Stomach smooth muscle (tissue), 2 donors: ENCODE data around the gene FADS6.
"Not testable (repeated sequence)": the region's sequence is repeated elsewhere in the genome, so short reads cannot be mapped to it uniquely, and the experiment has no call there.

Source experiments
- H3K27ac ChIP-seq: one replicate; pipeline ENCODE4 v1.7.0; 2013; ENCODE audit warnings: mild to moderate bottlenecking, low read length, inconsistent platforms
- H3K27me3 ChIP-seq, 2 donors: one replicate each; pipeline ENCODE4 v1.7.0; 2013; ENCODE audit warnings: low read length in 2 of 2; ENCODE audit not compliant: insufficient read depth in 2 of 2, control insufficient read depth in 1 of 2
- H3K36me3 ChIP-seq, 2 donors: one replicate each; pipeline ENCODE4 v1.7.0; 2013; ENCODE audit warnings: low read length in 2 of 2; ENCODE audit not compliant: control insufficient read depth in 2 of 2, insufficient read depth in 2 of 2
- H3K4me1 ChIP-seq: one replicate; pipeline ENCODE4 v1.7.0; 2013; ENCODE audit warnings: low read length; ENCODE audit not compliant: control insufficient read depth, insufficient read depth
- H3K4me3 ChIP-seq, 2 donors: one replicate each; pipeline ENCODE4 v1.7.0; 2013; ENCODE audit warnings: low read length in 2 of 2
- H3K9ac ChIP-seq, 2 donors: one replicate each; pipeline ENCODE4 v1.7.0; 2013; ENCODE audit warnings: low read length in 2 of 2, mild to moderate bottlenecking in 1 of 2
- H3K9me3 ChIP-seq, 2 donors: one replicate each; pipeline ENCODE4 v1.7.0; 2013; ENCODE audit warnings: low read length in 2 of 2; ENCODE audit not compliant: control insufficient read depth in 2 of 2
- donor health status: healthy.
- donor health status: Pancreatic carcinoma.

Gene FADS6

GRCh38 chr17:74919440-74920305 lies 26.2 kb upstream of the FADS6 start:
- Histone ChIP-seq H3K4me3 (no peak overlapping the region), H3K27ac (no peak overlapping the region), H3K9ac (no peak overlapping the region), H3K27me3 (peaks cover 38 to 39% of the 10 kb centered on the region in 2 donors), H3K4me1 (peaks cover 18% of the 10 kb centered on the region), H3K36me3 (no peaks in the 10 kb centered on the region), H3K9me3 (no peaks in the 10 kb centered on the region)

- H3K27me3 ChIP-seq = peaks cover 30 to 31% of the 10 kb centered on the region in 2 donors
- H3K9ac ChIP-seq = no peak overlapping the region
- no peaks in the 10 kb centered on the region for H3K36me3 ChIP-seq
Measured at GRCh38 chr17:74918906-74919305, 25.5 kb upstream of the FADS6 start.

GRCh38 chr17:74917430-74917829 lies 24.0 kb upstream of the FADS6 start:
- Histone ChIP-seq H3K4me1 (peaks cover 5% of the 10 kb centered on the region), H3K9me3 (no peaks in the 10 kb centered on the region), H3K36me3 (no peaks in the 10 kb centered on the region), H3K9ac (no peak overlapping the region), H3K27me3 (peaks cover 18 to 26% of the 10 kb centered on the region in 2 donors), H3K4me3 (no peak overlapping the region), H3K27ac (no peak overlapping the region)

More at GRCh38 chr17:74918906-74919305, 25.5 kb upstream of the FADS6 start:
- Histone ChIP-seq H3K9me3 (no peaks in the 10 kb centered on the region), H3K4me1 (peaks cover 10% of the 10 kb centered on the region), H3K4me3 (no peak overlapping the region), H3K27ac (no peak overlapping the region)

- Histone ChIP-seq H3K36me3 (no peaks in the 10 kb centered on the region), H3K9me3 (no peaks in the 10 kb centered on the region), H3K27ac (no peak overlapping the region), H3K9ac (no peak overlapping the region), H3K27me3 (peaks cover 14 to 22% of the 10 kb centered on the region in 2 donors), H3K4me3 (no peak overlapping the region), H3K4me1 (peaks cover 5% of the 10 kb centered on the region)
Measured at GRCh38 chr17:74916851-74917199, 23.4 kb upstream of the FADS6 start.

GRCh38 chr17:74916136-74916850 lies 22.9 kb upstream of the FADS6 start:
- H3K9ac ChIP-seq = no peak overlapping the region
- no peaks in the 10 kb centered on the region for H3K9me3 ChIP-seq
- no peak overlapping the region for H3K27ac ChIP-seq
- H3K36me3 ChIP-seq = no peaks in the 10 kb centered on the region
- H3K4me1 ChIP-seq = peaks cover 5% of the 10 kb centered on the region
- H3K4me3 ChIP-seq = no peak overlapping the region
- peaks cover 9 to 17% of the 10 kb centered on the region in 2 donors for H3K27me3 ChIP-seq

DNA sequence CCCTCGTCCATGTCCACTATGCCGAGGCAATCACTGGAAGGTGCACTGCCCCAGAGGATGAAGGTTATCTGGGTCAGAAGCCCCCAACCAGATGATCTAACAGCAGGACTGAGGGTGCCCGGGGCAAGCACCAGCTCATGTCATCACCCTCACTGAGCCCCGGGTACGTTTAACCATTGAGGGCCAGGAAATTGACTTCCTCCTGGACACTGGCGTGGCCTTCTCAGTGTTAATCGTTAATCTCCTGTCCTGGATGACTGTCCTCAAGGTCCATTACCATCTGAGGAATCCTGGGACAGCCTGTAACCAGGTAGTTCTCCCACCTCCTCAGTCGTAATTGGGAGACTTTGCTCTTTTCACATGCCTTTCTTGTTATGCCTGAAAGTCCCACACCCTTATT lies 18.0 kb upstream of the FADS6 start:
- not testable (repeated sequence) for H3K27ac ChIP-seq, H3K27me3 ChIP-seq, H3K36me3 ChIP-seq, H3K9me3 ChIP-seq, H3K9ac ChIP-seq, H3K4me1 ChIP-seq, H3K4me3 ChIP-seq

DNA sequence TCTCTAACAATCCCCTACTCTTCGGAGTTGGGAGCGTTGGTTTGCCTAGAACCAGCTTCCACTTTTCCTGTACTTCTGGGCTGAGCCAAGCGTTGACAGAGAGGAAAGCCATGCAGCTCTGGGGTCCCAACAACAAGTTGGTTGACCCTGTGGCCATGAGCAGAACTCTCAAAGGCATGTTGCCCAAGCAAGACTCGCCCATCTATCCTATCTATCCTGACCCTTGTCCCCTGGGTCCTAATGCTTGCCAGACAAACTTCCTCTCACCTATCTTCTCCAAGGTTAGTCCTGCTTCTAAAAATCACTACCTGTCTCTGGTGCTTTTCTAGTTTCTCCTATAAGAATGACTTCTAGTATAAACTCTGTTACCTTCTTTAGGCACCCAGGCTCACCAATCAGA lies 15.7 kb upstream of the FADS6 start:
- H3K4me3 ChIP-seq, H3K9ac ChIP-seq, H3K4me1 ChIP-seq, H3K36me3 ChIP-seq, H3K9me3 ChIP-seq, H3K27ac ChIP-seq, H3K27me3 ChIP-seq: not testable (repeated sequence)

DNA sequence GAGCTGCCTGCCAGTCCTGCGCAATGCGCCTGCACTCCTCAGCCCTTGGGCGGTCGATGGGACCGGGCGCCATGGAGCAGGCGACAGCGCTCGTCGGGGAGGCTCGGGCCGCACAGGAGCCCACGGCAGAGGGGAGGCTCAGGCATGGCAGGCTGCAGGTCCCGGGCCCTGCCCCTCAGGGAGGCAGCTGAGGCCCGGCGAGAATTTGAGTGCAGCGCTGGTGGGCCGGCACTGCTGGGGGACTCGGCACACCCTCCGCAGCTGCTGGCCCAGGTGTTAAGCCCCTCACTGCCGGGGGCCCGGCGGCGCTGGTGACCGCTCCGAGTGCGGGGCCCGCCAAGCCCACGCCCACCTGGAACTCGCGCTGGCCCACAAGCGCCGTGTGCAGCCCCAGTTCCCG lies 13.6 kb upstream of the FADS6 start:
- H3K27ac ChIP-seq = no peak overlapping the region
- no peaks in the 10 kb centered on the region for H3K36me3 ChIP-seq
- H3K27me3 ChIP-seq = peaks cover 5 to 14% of the 10 kb centered on the region in 2 donors

DNA sequence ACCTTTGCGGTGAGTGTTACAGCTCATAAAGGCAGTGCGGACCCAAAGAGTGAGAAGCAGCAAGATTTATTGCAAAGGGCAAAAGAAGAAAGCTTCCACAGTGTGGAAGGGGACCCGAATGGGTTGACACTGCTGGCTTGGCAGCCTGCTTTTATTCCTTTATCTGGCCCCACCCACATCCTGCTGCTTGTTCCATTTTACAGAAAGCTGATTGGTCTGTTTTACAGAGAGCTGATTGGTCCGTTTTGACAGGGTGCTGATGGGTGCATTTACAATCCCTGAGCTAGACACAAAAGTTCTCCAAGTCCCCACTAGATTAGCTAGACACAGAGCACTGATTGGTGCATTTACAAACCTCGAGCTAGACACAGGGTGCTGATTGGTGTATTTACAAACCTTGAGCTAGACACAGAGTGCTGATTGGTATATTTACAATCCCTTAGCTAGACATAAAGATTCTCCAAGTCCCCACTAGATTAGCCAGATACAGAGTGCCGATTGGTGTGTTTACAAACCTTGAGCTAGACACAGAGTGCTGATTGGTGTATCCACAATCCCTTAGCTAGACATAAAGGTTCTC lies 12.9 kb upstream of the FADS6 start:
- H3K27ac ChIP-seq, H3K9me3 ChIP-seq, H3K36me3 ChIP-seq, H3K4me1 ChIP-seq, H3K4me3 ChIP-seq, H3K9ac ChIP-seq: not testable (repeated sequence)
- peaks cover 6 to 16% of the 10 kb centered on the region in 2 donors for H3K27me3 ChIP-seq

More for the DNA sequence above, 13.6 kb upstream of the FADS6 start:
- Histone ChIP-seq H3K4me3 (no peak overlapping the region), H3K4me1 (no peaks in the 10 kb centered on the region), H3K9me3 (no peaks in the 10 kb centered on the region), H3K9ac (no peak overlapping the region)

- H3K36me3 ChIP-seq = no peaks in the 10 kb centered on the region
- no peak overlapping the region for H3K4me3 ChIP-seq
- no peak overlapping the region for H3K9ac ChIP-seq
- peaks cover 6 to 19% of the 10 kb centered on the region in 2 donors for H3K27me3 ChIP-seq
- H3K9me3 ChIP-seq = no peaks in the 10 kb centered on the region
- H3K27ac ChIP-seq = no peak overlapping the region
- H3K4me1 ChIP-seq = no peaks in the 10 kb centered on the region
Measured at GRCh38 chr17:74904687-74905409, 11.4 kb upstream of the FADS6 start.
